Measurements from ENCODE around the gene VMA21.

The VMA21 gene

DNA sequence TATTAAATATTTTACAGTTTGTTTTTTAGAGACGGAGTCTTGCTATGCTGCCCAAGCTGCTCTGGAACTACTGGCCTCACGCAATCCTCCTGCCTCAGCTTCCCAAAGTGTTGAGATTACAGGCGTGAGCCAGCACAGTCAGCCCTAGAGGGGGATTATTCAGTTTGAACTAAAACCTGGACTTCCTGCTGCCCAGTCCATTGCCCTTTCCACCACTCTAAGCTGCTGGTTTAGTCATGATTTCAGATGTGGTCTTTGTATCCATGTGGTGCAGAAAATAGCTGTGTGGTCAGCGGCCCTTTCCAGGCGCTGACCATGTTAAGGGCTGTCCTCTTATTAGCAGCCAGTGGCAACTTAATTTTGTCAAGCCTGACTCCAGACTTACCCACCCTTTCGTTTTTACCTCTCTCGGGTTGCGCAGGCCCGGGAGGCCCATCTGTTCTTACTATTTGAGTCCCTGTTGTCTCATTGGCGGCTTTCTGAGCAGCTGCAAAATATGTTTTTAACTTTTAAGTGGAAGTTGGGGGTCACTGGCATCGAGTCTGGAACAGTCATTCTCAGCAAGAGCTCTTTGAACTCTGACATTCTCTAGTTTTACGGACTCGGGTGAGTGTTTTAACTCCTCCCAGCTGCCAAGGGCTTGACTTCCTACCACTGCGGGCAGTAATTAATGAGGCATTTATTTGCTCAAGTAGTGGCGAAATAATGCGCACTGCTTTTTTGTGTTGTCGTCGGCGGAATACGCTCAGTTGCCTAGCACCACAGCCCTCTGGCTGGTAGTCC, 773 bp upstream of the VMA21 start:
- peaks cover 10 to 12% of the 10 kb centered on the region in 2 experiments for H3K4me1 ChIP-seq (ENCODE audit: control insufficient read depth in 1 of 2, insufficient read depth in 1 of 2, low read depth in 1 of 2, low read length in 1 of 2)
- peak overlapping the region; percentile 61 to 69 for H3K4me3 ChIP-seq (ENCODE audit: low read depth in 1 of 2, low read length in 1 of 2)
- peak overlapping the region; percentile 75 for H3K27ac ChIP-seq
- no peaks in the 10 kb centered on the region for H3K27me3 ChIP-seq
- H3K9me3 ChIP-seq = no peaks in the 10 kb centered on the region
- no peaks in the 10 kb centered on the region for H3K36me3 ChIP-seq
- TF ChIP-seq CTCF (IDR thresholded peaks at IDR 0.05) = no peak

DNA sequence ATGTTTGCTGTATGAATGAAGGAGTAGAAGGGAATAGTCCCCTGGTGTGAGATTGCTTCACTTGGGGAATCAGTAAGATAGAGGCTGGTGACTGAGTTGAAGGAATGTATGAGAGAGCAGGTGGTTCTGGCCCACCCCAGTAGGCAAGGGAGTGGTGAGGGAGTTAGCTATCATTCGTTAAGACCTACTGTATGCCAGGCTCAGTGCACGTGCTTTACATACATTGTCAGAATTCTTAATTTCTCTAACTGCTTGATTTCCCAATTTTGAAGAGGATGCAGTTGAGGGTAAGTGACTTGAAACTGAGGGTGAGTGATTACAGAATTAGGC, 700 bp downstream of the VMA21 start:
- Histone ChIP-seq H3K27me3 (no peaks in the 10 kb centered on the region), H3K27ac (peak overlapping the region; percentile 75), H3K4me1 (ENCODE audit: control insufficient read depth in 1 of 2, insufficient read depth in 1 of 2, low read depth in 1 of 2, low read length in 1 of 2) (peaks cover 10 to 12% of the 10 kb centered on the region in 2 experiments), H3K4me3 (ENCODE audit: low read depth in 1 of 2, low read length in 1 of 2) (peak overlapping the region; percentile 61 to 69), H3K36me3 (no peaks in the 10 kb centered on the region), H3K9me3 (no peaks in the 10 kb centered on the region)
- TF ChIP-seq CTCF (IDR thresholded peaks at IDR 0.05) = no peak

DNA sequence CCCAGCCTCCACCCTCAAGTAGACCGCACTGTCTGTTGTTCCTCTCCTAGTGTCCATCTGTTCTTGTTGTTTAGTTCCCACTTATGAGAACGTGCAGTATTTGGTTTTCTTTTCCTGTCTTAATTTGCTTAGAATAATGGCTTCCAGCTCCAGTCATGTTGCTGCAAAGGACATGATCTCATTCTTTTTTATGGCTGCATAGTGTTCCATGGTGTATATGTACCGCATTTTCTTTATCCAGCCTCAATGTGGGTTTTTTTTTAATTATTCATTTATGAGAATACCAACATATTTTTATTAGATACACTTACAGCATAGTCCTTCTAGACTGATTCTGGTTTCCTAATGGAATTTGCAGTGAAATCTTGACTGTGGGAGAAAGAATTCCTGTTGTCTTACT, 1.3 kb downstream of the VMA21 start:
- H3K27ac ChIP-seq = no peak overlapping the region
- no peak overlapping the region for H3K4me3 ChIP-seq (ENCODE audit: low read depth in 1 of 2, low read length in 1 of 2)
- H3K27me3 ChIP-seq = no peaks in the 10 kb centered on the region
- no peaks in the 10 kb centered on the region for H3K9me3 ChIP-seq
- TF ChIP-seq CTCF (IDR thresholded peaks at IDR 0.05) = no peak
- H3K36me3 ChIP-seq = no peaks in the 10 kb centered on the region
- H3K4me1 ChIP-seq (ENCODE audit: control insufficient read depth in 1 of 2, insufficient read depth in 1 of 2, low read depth in 1 of 2, low read length in 1 of 2) = peaks cover 10 to 12% of the 10 kb centered on the region in 2 experiments

DNA sequence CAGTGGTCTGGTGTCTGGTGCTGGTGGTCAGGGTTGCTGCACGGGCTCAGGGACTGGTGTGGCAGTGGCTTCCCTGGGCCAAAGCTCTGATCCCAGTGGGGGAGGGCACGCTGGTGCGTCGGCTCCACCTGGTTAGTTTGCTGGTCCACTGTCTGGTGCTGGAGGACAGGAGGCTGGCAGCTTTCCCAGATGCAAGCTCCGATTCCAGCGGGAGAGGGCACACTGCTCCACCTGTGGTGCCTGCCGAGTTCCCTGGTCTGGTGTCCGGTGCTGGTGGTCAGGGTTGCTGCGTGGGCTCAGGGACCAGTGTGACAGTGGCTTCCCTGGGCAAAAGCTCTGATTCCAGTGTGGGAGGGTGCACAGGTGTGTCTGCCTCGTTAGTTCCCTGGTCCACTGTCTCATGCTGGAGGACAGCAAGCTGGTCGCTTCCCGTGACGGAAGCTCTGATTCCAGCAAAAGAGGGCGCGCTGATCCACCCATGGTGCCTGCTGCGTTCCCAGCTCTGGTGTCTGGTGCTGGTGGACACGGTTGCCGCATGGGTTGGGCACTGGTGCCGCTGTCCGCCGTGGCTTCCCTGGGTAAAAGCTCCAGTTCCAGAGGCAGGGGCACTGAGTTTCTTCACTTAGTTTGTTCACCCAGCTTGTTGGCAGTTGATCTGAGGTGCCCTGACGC, 5.8 kb downstream of the VMA21 start:
- no peaks in the 10 kb centered on the region for H3K9me3 ChIP-seq
- no peak for TF ChIP-seq CTCF (IDR thresholded peaks at IDR 0.05)
- H3K4me1 ChIP-seq (ENCODE audit: control insufficient read depth in 1 of 2, insufficient read depth in 1 of 2, low read depth in 1 of 2, low read length in 1 of 2) = peaks cover under 1% of the 10 kb centered on the region in 2 experiments
- H3K36me3 ChIP-seq = peaks cover 5% of the 10 kb centered on the region
- no peaks in the 10 kb centered on the region for H3K27me3 ChIP-seq
- H3K27ac ChIP-seq = no peak overlapping the region
- no peak overlapping the region for H3K4me3 ChIP-seq (ENCODE audit: low read depth in 1 of 2, low read length in 1 of 2)

- H3K4me3 ChIP-seq (ENCODE audit: low read depth in 1 of 2, low read length in 1 of 2) = no peak overlapping the region
- H3K36me3 ChIP-seq = no peaks in the 10 kb centered on the region
- H3K27ac ChIP-seq = no peak overlapping the region
- H3K27me3 ChIP-seq = no peaks in the 10 kb centered on the region
- H3K9me3 ChIP-seq = no peaks in the 10 kb centered on the region
- no peaks in the 10 kb centered on the region for H3K4me1 ChIP-seq (ENCODE audit: control insufficient read depth in 1 of 2, insufficient read depth in 1 of 2, low read depth in 1 of 2, low read length in 1 of 2)
- TF ChIP-seq CTCF (IDR thresholded peaks at IDR 0.05) = no peak
These were observed 19.6 kb downstream of the VMA21 start for GRCh38 chrX:151416579-151416978.

All from neutrophil (primary cell).